Osteoblast (primary cell): Measurements from ENCODE around the gene TOLLIP. TPM values are rescaled to one million over a fixed set of nuclear protein-coding genes. Genes with fewer than 3 reads are reported as not detected.
"Not testable (repeated sequence)": the region's sequence is repeated elsewhere in the genome, so short reads cannot be mapped to it uniquely, and the experiment has no call there.

ENCODE experiments used
- DNase-seq: peaks from one replicate; pipeline ENCODE4 v3.0.0; 2011; ENCODE audit warnings: low spot score, mixed read lengths; ENCODE audit not compliant: insufficient read length; ENCODE audit errors: missing footprints
- H2AFZ ChIP-seq: 2 replicates; pipeline ENCODE4 v1.6.0; 2011; ENCODE audit warnings: mild to moderate bottlenecking, low read length
- H3K27ac ChIP-seq: 2 replicates; pipeline ENCODE4 v1.5.1; 2011; ENCODE audit warnings: mild to moderate bottlenecking, low read depth, low read length, moderate library complexity
- H3K27me3 ChIP-seq: 2 replicates; pipeline ENCODE4 v1.6.0; 2012; ENCODE audit warnings: mild to moderate bottlenecking, control low read depth, inconsistent platforms, low read length, moderate library complexity; ENCODE audit not compliant: insufficient read depth
- H3K36me3 ChIP-seq: 2 replicates; pipeline ENCODE4 v1.5.1; 2011; ENCODE audit warnings: mild to moderate bottlenecking, low read length, control low read depth, moderate library complexity; ENCODE audit not compliant: insufficient read depth
- H3K4me1 ChIP-seq: 2 replicates; pipeline ENCODE4 v1.5.1; 2011; ENCODE audit warnings: mild to moderate bottlenecking, low read length, control low read depth, moderate library complexity; ENCODE audit not compliant: insufficient read depth
- H3K4me2 ChIP-seq: 2 replicates; pipeline ENCODE4 v1.6.0; 2011; ENCODE audit warnings: mild to moderate bottlenecking, low read length; ENCODE audit not compliant: insufficient read depth
- H3K4me3 ChIP-seq: fragments of 200-600 bp; sonication (generic); 3 replicates; pipeline ENCODE4 v1.5.1; 2012; ENCODE audit warnings: mild to moderate bottlenecking, low read length, inconsistent platforms; ENCODE audit not compliant: insufficient read depth
- H3K79me2 ChIP-seq: 2 replicates; pipeline ENCODE4 v1.6.0; 2012; ENCODE audit warnings: mild to moderate bottlenecking, low read length, control low read depth, inconsistent platforms; ENCODE audit not compliant: insufficient read depth
- H3K9me3 ChIP-seq: 2 replicates; pipeline ENCODE4 v1.5.1; 2011; ENCODE audit warnings: low read depth, low read length, control low read depth
- H4K20me1 ChIP-seq: 2 replicates; pipeline ENCODE4 v1.6.0; 2012; ENCODE audit warnings: mild to moderate bottlenecking, low read length, control low read depth; ENCODE audit not compliant: insufficient read depth
- CTCF ChIP-seq: IDR thresholded peaks from 2 replicates; pipeline ENCODE4 v1.5.1; 2011; ENCODE audit warnings: mild to moderate bottlenecking, low read depth, low read length, moderate library complexity; ENCODE audit errors: extremely low read depth
- total RNA-seq: library from RNA; depleted of rRNA; stranded (reverse); fragments of >200 nt; gene quantifications from 2 replicates; pipeline ENCODE4 v1.2.3, GENCODE V29; 2012

TOLLIP gene
- total RNA-seq, 1 donor, result 30.8 TPM

GRCh38 chr11:1244557-1244956 lies 64.9 kb downstream of the TOLLIP start:
- not testable (repeated sequence) for H3K4me3 ChIP-seq, H3K4me1 ChIP-seq, H2AFZ ChIP-seq, H3K79me2 ChIP-seq, H4K20me1 ChIP-seq, H3K4me2 ChIP-seq, H3K9me3 ChIP-seq, H3K27me3 ChIP-seq, H3K36me3 ChIP-seq, DNase-seq, H3K27ac ChIP-seq

- not testable (repeated sequence) for H4K20me1 ChIP-seq, H3K79me2 ChIP-seq, H3K27ac ChIP-seq, H3K4me2 ChIP-seq, H3K27me3 ChIP-seq, H2AFZ ChIP-seq, H3K4me3 ChIP-seq, H3K4me1 ChIP-seq, H3K36me3 ChIP-seq, DNase-seq, H3K9me3 ChIP-seq
Observed at GRCh38 chr11:1243521-1243920, 65.9 kb downstream of the TOLLIP start.

GRCh38 chr11:1242751-1243150 lies 66.7 kb downstream of the TOLLIP start:
- H3K27me3 ChIP-seq, DNase-seq, H3K4me1 ChIP-seq, H3K79me2 ChIP-seq, H3K36me3 ChIP-seq, H3K4me3 ChIP-seq, H3K9me3 ChIP-seq, H3K4me2 ChIP-seq, H3K27ac ChIP-seq, H4K20me1 ChIP-seq, H2AFZ ChIP-seq: not testable (repeated sequence)

GRCh38 chr11:1242289-1242688 lies 67.1 kb downstream of the TOLLIP start:
- H3K36me3 ChIP-seq, result no peaks in the 10 kb centered on the region
- H3K4me3 ChIP-seq, result no peak overlapping the region
- no peaks in the 10 kb centered on the region for H3K79me2 ChIP-seq
- no peaks in the 10 kb centered on the region for H3K27me3 ChIP-seq
- H3K27ac ChIP-seq, result no peak overlapping the region
- H3K4me1 ChIP-seq, result no peaks in the 10 kb centered on the region
- H3K4me2 ChIP-seq, result no peak overlapping the region
- H4K20me1 ChIP-seq, result no peaks in the 10 kb centered on the region
- no peak for DNase-seq
- no peak overlapping the region for H2AFZ ChIP-seq
- TF ChIP-seq CTCF, result no peak
- no peaks in the 10 kb centered on the region for H3K9me3 ChIP-seq

GRCh38 chr11:1241706-1242105 lies 67.7 kb downstream of the TOLLIP start:
- no peak overlapping the region for H3K4me2 ChIP-seq
- no peaks in the 10 kb centered on the region for H3K27me3 ChIP-seq
- no peaks in the 10 kb centered on the region for H3K9me3 ChIP-seq
- no peak overlapping the region for H2AFZ ChIP-seq
- H4K20me1 ChIP-seq, result no peaks in the 10 kb centered on the region
- H3K4me3 ChIP-seq, result no peak overlapping the region
- no peaks in the 10 kb centered on the region for H3K36me3 ChIP-seq
- no peak for DNase-seq
- no peak for TF ChIP-seq CTCF
- H3K27ac ChIP-seq, result no peak overlapping the region
- H3K4me1 ChIP-seq, result no peaks in the 10 kb centered on the region
- no peaks in the 10 kb centered on the region for H3K79me2 ChIP-seq
